Osteoblast (primary cell): Measurements from ENCODE around the gene CCDC28B. TPM values are rescaled to one million over a fixed set of nuclear protein-coding genes. Genes with fewer than 3 reads are reported as not detected.

Source experiments
- DNase-seq: peaks from one replicate; pipeline ENCODE4 v3.0.0; 2011; ENCODE audit warnings: low spot score, mixed read lengths; ENCODE audit not compliant: insufficient read length; ENCODE audit errors: missing footprints
- H2AFZ ChIP-seq: 2 replicates; pipeline ENCODE4 v1.6.0; 2011; ENCODE audit warnings: mild to moderate bottlenecking, low read length
- H3K27ac ChIP-seq: 2 replicates; pipeline ENCODE4 v1.5.1; 2011; ENCODE audit warnings: mild to moderate bottlenecking, low read depth, low read length, moderate library complexity
- H3K27me3 ChIP-seq: 2 replicates; pipeline ENCODE4 v1.6.0; 2012; ENCODE audit warnings: mild to moderate bottlenecking, control low read depth, inconsistent platforms, low read length, moderate library complexity; ENCODE audit not compliant: insufficient read depth
- H3K36me3 ChIP-seq: 2 replicates; pipeline ENCODE4 v1.5.1; 2011; ENCODE audit warnings: mild to moderate bottlenecking, low read length, control low read depth, moderate library complexity; ENCODE audit not compliant: insufficient read depth
- H3K4me1 ChIP-seq: 2 replicates; pipeline ENCODE4 v1.5.1; 2011; ENCODE audit warnings: mild to moderate bottlenecking, low read length, control low read depth, moderate library complexity; ENCODE audit not compliant: insufficient read depth
- H3K4me2 ChIP-seq: 2 replicates; pipeline ENCODE4 v1.6.0; 2011; ENCODE audit warnings: mild to moderate bottlenecking, low read length; ENCODE audit not compliant: insufficient read depth
- H3K4me3 ChIP-seq: fragments of 200-600 bp; sonication (generic); 3 replicates; pipeline ENCODE4 v1.5.1; 2012; ENCODE audit warnings: mild to moderate bottlenecking, low read length, inconsistent platforms; ENCODE audit not compliant: insufficient read depth
- H3K79me2 ChIP-seq: 2 replicates; pipeline ENCODE4 v1.6.0; 2012; ENCODE audit warnings: mild to moderate bottlenecking, low read length, control low read depth, inconsistent platforms; ENCODE audit not compliant: insufficient read depth
- H3K9me3 ChIP-seq: 2 replicates; pipeline ENCODE4 v1.5.1; 2011; ENCODE audit warnings: low read depth, low read length, control low read depth
- H4K20me1 ChIP-seq: 2 replicates; pipeline ENCODE4 v1.6.0; 2012; ENCODE audit warnings: mild to moderate bottlenecking, low read length, control low read depth; ENCODE audit not compliant: insufficient read depth
- total RNA-seq: library from RNA; depleted of rRNA; stranded (reverse); fragments of >200 nt; gene quantifications from 2 replicates; pipeline ENCODE4 v1.2.3, GENCODE V29; 2012
- TF ChIP-seq, protein P1 (sequence below): IDR thresholded peaks from 2 replicates; pipeline ENCODE4 v1.5.1; 2011; ENCODE audit warnings: mild to moderate bottlenecking, low read depth, low read length, moderate library complexity; ENCODE audit errors: extremely low read depth

CCDC28B gene
- total RNA-seq, 1 donor = 8.0 TPM

DNA sequence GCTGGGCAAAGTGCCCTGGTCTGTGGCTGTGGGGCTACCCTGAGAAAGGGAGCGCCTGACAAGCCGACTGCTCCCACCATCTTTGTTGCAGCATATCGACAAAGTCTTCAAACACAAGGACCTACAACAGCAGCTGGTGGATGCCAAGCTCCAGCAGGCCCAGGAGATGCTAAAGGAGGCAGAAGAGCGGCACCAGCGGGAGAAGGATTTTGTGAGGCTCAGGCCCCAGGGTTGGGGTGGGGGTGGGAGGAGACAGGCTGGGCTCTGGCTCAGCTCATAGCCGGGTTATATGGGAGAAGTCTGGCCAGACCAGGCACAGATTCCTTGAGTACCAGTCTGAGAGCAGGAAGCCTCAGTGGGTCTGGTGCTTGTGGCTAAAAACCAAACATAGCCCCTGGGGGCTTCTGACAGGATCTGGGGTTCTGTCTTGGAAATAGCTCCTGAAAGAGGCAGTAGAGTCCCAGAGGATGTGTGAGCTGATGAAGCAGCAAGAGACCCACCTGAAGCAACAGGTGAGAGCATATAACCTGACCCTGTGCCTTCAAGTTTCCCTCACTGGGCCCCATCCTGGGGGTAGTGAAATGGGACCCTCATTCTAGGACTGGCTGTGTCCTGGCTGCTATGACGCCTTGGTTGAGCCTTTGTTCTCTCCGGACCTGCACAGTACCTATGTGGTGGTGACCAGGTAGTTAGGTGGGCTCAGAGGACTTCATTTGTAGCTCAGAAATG, 8.0 kb upstream of the CCDC28B start:
- H3K4me1 ChIP-seq = peaks cover 9% of the 10 kb centered on the region
- no peak for DNase-seq
- H2AFZ ChIP-seq = no peak overlapping the region
- H3K27ac ChIP-seq = no peak overlapping the region
- H3K27me3 ChIP-seq = no peaks in the 10 kb centered on the region
- H3K4me3 ChIP-seq = no peak overlapping the region
- H3K36me3 ChIP-seq = peaks cover 98% of the 10 kb centered on the region
- no peak overlapping the region for H3K4me2 ChIP-seq
- TF ChIP-seq, protein P1, sequence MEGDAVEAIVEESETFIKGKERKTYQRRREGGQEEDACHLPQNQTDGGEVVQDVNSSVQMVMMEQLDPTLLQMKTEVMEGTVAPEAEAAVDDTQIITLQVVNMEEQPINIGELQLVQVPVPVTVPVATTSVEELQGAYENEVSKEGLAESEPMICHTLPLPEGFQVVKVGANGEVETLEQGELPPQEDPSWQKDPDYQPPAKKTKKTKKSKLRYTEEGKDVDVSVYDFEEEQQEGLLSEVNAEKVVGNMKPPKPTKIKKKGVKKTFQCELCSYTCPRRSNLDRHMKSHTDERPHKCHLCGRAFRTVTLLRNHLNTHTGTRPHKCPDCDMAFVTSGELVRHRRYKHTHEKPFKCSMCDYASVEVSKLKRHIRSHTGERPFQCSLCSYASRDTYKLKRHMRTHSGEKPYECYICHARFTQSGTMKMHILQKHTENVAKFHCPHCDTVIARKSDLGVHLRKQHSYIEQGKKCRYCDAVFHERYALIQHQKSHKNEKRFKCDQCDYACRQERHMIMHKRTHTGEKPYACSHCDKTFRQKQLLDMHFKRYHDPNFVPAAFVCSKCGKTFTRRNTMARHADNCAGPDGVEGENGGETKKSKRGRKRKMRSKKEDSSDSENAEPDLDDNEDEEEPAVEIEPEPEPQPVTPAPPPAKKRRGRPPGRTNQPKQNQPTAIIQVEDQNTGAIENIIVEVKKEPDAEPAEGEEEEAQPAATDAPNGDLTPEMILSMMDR = no peak
- H3K79me2 ChIP-seq = peaks cover 35% of the 10 kb centered on the region
- no peaks in the 10 kb centered on the region for H3K9me3 ChIP-seq
- H4K20me1 ChIP-seq = peaks cover 61% of the 10 kb centered on the region

DNA sequence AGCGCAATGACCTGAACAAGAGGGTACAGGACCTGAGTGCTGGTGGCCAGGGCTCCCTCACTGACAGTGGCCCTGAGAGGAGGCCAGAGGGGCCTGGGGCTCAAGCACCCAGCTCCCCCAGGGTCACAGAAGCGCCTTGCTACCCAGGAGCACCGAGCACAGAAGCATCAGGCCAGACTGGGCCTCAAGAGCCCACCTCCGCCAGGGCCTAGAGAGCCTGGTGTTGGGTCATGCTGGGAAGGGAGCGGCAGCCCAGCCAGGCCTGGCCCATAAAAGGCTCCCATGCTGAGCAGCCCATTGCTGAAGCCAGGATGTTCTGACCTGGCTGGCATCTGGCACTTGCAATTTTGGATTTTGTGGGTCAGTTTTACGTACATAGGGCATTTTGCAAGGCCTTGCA, 5.4 kb upstream of the CCDC28B start:
- Histone ChIP-seq H2AFZ (no peak overlapping the region), H3K27me3 (no peaks in the 10 kb centered on the region), H3K36me3 (peaks cover 89% of the 10 kb centered on the region), H3K9me3 (no peaks in the 10 kb centered on the region), H3K4me1 (peaks cover 17% of the 10 kb centered on the region), H4K20me1 (peaks cover 45% of the 10 kb centered on the region), H3K79me2 (peaks cover 14% of the 10 kb centered on the region), H3K27ac (no peak overlapping the region), H3K4me3 (no peak overlapping the region), H3K4me2 (no peak overlapping the region)
- TF ChIP-seq, protein P1 = no peak
- no peak for DNase-seq

DNA sequence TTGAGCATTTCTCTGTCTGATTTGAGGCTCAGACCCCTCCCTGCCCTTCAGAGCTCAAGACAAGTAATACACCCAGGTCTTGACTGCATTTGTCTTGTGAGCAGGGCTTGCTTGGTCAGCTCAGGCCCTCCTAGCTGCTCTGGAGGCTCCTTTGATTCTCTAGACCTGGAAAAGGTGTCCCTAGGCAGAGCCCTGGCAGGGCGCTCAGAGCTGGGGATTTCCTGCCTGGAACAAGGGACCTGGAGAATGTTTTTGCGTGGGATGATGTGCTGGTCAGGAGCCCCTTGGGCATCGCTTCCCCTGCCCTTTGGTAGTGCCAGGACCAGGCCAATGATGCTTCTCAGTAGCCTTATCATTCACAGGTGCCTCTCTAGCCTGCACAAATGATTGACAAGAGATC, 4.9 kb upstream of the CCDC28B start:
- Histone ChIP-seq H3K27ac (no peak overlapping the region), H3K27me3 (no peaks in the 10 kb centered on the region), H3K4me1 (peaks cover 22% of the 10 kb centered on the region), H2AFZ (no peak overlapping the region), H3K36me3 (peaks cover 84% of the 10 kb centered on the region), H3K4me2 (no peak overlapping the region), H3K4me3 (no peak overlapping the region), H3K9me3 (no peaks in the 10 kb centered on the region), H4K20me1 (peaks cover 43% of the 10 kb centered on the region), H3K79me2 (peaks cover 11% of the 10 kb centered on the region)
- no peak for DNase-seq
- TF ChIP-seq, protein P1 = no peak

DNA sequence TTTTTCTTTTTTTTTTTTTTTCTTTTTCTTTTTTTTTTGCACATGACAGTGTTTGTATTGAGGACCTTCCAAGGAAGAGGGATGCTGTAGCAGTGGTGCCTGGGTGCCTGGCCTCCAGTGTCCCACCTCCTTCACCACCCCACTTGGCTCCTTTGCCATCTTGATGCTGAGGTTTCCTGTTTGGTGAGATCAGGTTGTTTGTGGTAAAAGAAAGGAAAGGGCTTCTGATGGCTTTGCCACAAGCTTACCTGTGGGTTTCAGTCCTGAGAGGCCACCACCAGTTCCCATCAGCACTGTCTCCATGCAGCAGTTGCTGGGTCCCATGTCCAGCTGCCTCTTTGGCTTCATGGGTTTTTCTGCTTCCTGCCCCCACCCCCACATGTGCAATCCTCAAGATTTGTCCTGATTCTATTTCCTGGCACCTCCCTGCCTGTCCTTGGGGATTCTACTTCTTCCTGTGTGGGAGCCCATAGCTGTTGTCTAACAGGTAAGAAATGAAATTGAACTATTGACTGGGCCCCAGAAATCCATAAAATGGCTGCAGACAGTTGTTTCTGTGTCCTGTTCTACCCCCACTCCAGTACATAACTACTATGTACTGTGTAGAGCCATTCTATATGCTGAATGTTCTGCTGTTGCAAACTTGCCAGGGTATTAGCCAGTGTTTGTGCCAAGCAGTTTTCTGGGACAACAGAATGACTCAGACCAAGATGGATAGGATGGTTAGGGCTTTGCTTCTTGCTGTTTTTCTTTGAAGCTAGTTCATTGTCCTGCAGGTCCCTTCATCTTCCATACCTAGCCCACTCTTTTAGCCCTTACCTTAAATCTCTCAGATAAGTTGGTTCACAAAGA, 4.2 kb upstream of the CCDC28B start:
- peaks cover 40% of the 10 kb centered on the region for H4K20me1 ChIP-seq
- H3K27ac ChIP-seq = peak overlapping the region; percentile 5

More for the DNA sequence above, 4.2 kb upstream of the CCDC28B start:
- Histone ChIP-seq H3K4me3 (no peak overlapping the region), H3K36me3 (peaks cover 79% of the 10 kb centered on the region), H3K4me1 (peaks cover 28% of the 10 kb centered on the region), H3K9me3 (no peaks in the 10 kb centered on the region), H3K79me2 (peaks cover 9% of the 10 kb centered on the region), H3K27me3 (no peaks in the 10 kb centered on the region), H3K4me2 (no peak overlapping the region), H2AFZ (no peak overlapping the region)
- TF ChIP-seq, protein P1 = no peak
- DNase-seq = no peak
